OCI-LY7 (cell line): ENCODE measurements around the gene HTD2.

Experiments used
- EZH2phosphoT487 ChIP-seq: fragments of 200-600 bp; sonication (generic); IDR thresholded peaks from 2 replicates; pipeline ENCODE4 v1.6.1; 2018; ENCODE audit warnings: low read depth, borderline replicate concordance, mild to moderate bottlenecking, mixed run types, antibody characterized with exemption, low read length, moderate library complexity, mixed read lengths
- TF ChIP-seq, protein P1 (sequence below): fragments of 200-600 bp; sonication (generic); conservative IDR thresholded peaks from 2 replicates; pipeline ENCODE4 v1.5.1; 2014; ENCODE audit warnings: mild to moderate bottlenecking, antibody characterized with exemption, low read length, moderate library complexity, mixed read lengths

DNA sequence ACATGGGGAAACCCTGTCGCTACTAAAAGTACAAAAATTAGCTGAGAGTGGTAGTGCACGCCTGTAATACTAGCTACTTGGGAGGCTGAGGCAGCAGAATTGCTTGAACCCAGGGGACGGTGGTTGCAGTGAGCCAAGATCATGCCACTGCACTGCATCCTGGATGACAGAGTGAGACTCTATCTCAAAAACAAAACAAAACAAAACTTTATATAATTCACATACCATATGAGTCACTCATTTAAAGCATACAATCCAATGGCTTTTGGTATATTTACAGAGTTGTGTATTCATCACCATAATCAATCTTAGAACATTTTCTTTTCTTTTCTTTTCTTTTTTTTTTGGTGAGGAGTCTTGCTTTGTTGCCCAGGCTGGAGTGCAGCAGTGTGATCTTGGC lies 35.1 kb downstream of the HTD2 start:
- TF ChIP-seq, protein P1, sequence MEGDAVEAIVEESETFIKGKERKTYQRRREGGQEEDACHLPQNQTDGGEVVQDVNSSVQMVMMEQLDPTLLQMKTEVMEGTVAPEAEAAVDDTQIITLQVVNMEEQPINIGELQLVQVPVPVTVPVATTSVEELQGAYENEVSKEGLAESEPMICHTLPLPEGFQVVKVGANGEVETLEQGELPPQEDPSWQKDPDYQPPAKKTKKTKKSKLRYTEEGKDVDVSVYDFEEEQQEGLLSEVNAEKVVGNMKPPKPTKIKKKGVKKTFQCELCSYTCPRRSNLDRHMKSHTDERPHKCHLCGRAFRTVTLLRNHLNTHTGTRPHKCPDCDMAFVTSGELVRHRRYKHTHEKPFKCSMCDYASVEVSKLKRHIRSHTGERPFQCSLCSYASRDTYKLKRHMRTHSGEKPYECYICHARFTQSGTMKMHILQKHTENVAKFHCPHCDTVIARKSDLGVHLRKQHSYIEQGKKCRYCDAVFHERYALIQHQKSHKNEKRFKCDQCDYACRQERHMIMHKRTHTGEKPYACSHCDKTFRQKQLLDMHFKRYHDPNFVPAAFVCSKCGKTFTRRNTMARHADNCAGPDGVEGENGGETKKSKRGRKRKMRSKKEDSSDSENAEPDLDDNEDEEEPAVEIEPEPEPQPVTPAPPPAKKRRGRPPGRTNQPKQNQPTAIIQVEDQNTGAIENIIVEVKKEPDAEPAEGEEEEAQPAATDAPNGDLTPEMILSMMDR, result no peak
- no peak for TF ChIP-seq EZH2phosphoT487
